Vagina (tissue), 2 donors: Measurements from ENCODE around the gene RHOH. TPM values are rescaled to one million over a fixed set of nuclear protein-coding genes. Genes with fewer than 3 reads are reported as not detected.

Experiments used
- DNase-seq, 2 donors: peaks; one replicate each; pipeline ENCODE4 v3.0.0-alpha.2; 2017; ENCODE audit errors: extremely low spot score in 2 of 2
- H3K27ac ChIP-seq: fragments of 200-600 bp; sonication (generic); one replicate; pipeline ENCODE4 v1.5.1; 2019
- H3K27me3 ChIP-seq: fragments of 200-600 bp; sonication (generic); one replicate; pipeline ENCODE4 v1.5.1; 2019
- H3K36me3 ChIP-seq, 2 donors: fragments of 200-600 bp; sonication (generic); one replicate each; pipeline ENCODE4 v1.5.1; 2017 to 2019
- H3K4me1 ChIP-seq: fragments of 200-600 bp; sonication (generic); one replicate; pipeline ENCODE4 v1.5.1; 2019
- H3K4me3 ChIP-seq, 2 donors: fragments of 200-600 bp; sonication (generic); 1 replicate in 1 of 2; 2 replicates in 1 of 2; pipeline ENCODE4 v1.5.1; 2016 to 2019
- H3K9me3 ChIP-seq: fragments of 200-600 bp; sonication (generic); one replicate; pipeline ENCODE4 v1.5.1; 2019
- CTCF ChIP-seq, 3 experiments: fragments of 450-650 bp in 2 of 3; fragments of 200-600 bp in 1 of 3; sonication (generic) in 1 of 3; IDR thresholded peaks; one replicate each; pipeline ENCODE4 v1.5.1; 2017 to 2019; ENCODE audit warnings: antibody characterized with exemption in 3 of 3, mild to moderate bottlenecking in 2 of 3, moderate library complexity in 2 of 3
- POLR2A ChIP-seq, 2 donors: fragments of 450-650 bp; IDR thresholded peaks; one replicate each; pipeline ENCODE4 v1.6.1; 2017; ENCODE audit warnings: antibody characterized with exemption in 2 of 2, mild to moderate bottlenecking in 2 of 2, moderate library complexity in 2 of 2
- POLR2AphosphoS5 ChIP-seq, 2 donors: sonication (generic); formaldehyde crosslinking; IDR thresholded peaks; one replicate each; pipeline ENCODE4 v1.9.0; 2017; ENCODE audit warnings: antibody characterized with exemption in 2 of 2, mild to moderate bottlenecking in 2 of 2, low read depth in 1 of 2; ENCODE audit not compliant: insufficient read depth in 1 of 2
- intact Hi-C: fragments of 100-400 bp; cut with DNase I; formaldehyde crosslinking; loops from one replicate; pipeline ENCODE4 v1.15.1; 2023
- total RNA-seq: library from RNA; depleted of rRNA; stranded (reverse); fragments of >200 nt; gene quantifications from one replicate; pipeline ENCODE4 v1.2.3, GENCODE V29; 2016

The RHOH gene
- total RNA-seq, 1 donor from 2014 or later: 2.9 TPM

- Histone ChIP-seq H3K4me1 (peaks cover 7% of the 10 kb centered on the region), H3K9me3 (no peaks in the 10 kb centered on the region), H3K27me3 (no peaks in the 10 kb centered on the region), H3K36me3 (no peaks in the 10 kb centered on the region), H3K27ac (no peak overlapping the region), H3K4me3 (no peak overlapping the region)
- no peak for TF ChIP-seq CTCF (IDR thresholded peaks at IDR 0.05)
- no peak for TF ChIP-seq POLR2AphosphoS5 (IDR thresholded peaks at IDR 0.05; ENCODE audit: insufficient read depth in 1 of 2, low read depth in 1 of 2)
- no peak for TF ChIP-seq POLR2A (IDR thresholded peaks at IDR 0.05)
- DNase-seq: no peak
- intact Hi-C loops: no loop called here
Observed at GRCh38 chr4:40244606-40245005, 47.8 kb downstream of the RHOH start.

GRCh38 chr4:40245550-40245949 lies 48.7 kb downstream of the RHOH start:
- Histone ChIP-seq H3K9me3 (no peaks in the 10 kb centered on the region), H3K27ac (no peak overlapping the region), H3K36me3 (no peaks in the 10 kb centered on the region), H3K4me1 (peaks cover 7% of the 10 kb centered on the region), H3K27me3 (no peaks in the 10 kb centered on the region), H3K4me3 (no peak overlapping the region)
- no peak for TF ChIP-seq POLR2A (IDR thresholded peaks at IDR 0.05)
- no peak for TF ChIP-seq CTCF (IDR thresholded peaks at IDR 0.05)
- no peak for TF ChIP-seq POLR2AphosphoS5 (IDR thresholded peaks at IDR 0.05; ENCODE audit: insufficient read depth in 1 of 2, low read depth in 1 of 2)
- intact Hi-C loops: no loop called here
- no peak for DNase-seq

- Histone ChIP-seq H3K27ac (no peak overlapping the region), H3K36me3 (no peaks in the 10 kb centered on the region), H3K4me1 (peaks cover 7% of the 10 kb centered on the region), H3K4me3 (no peak overlapping the region), H3K27me3 (no peaks in the 10 kb centered on the region), H3K9me3 (no peaks in the 10 kb centered on the region)
- no peak for TF ChIP-seq POLR2A (IDR thresholded peaks at IDR 0.05)
- no peak for TF ChIP-seq POLR2AphosphoS5 (IDR thresholded peaks at IDR 0.05; ENCODE audit: insufficient read depth in 1 of 2, low read depth in 1 of 2)
- no peak for TF ChIP-seq CTCF (IDR thresholded peaks at IDR 0.05)
- intact Hi-C loops: no loop called here
- no peak for DNase-seq
Observed at GRCh38 chr4:40246011-40246900, 49.4 kb downstream of the RHOH start.

GRCh38 chr4:40246938-40247337 lies 50.1 kb downstream of the RHOH start:
- Histone ChIP-seq H3K27ac (no peak overlapping the region), H3K4me1 (peaks cover 7% of the 10 kb centered on the region), H3K36me3 (no peaks in the 10 kb centered on the region), H3K4me3 (no peak overlapping the region), H3K9me3 (no peaks in the 10 kb centered on the region), H3K27me3 (no peaks in the 10 kb centered on the region)
- no peak for TF ChIP-seq CTCF (IDR thresholded peaks at IDR 0.05)
- TF ChIP-seq POLR2A (IDR thresholded peaks at IDR 0.05): no peak
- TF ChIP-seq POLR2AphosphoS5 (IDR thresholded peaks at IDR 0.05; ENCODE audit: insufficient read depth in 1 of 2, low read depth in 1 of 2): no peak
- DNase-seq: no peak
- intact Hi-C loops: no loop called here

GRCh38 chr4:40247350-40247749 lies 50.5 kb downstream of the RHOH start:
- Histone ChIP-seq H3K9me3 (no peaks in the 10 kb centered on the region), H3K36me3 (no peaks in the 10 kb centered on the region), H3K27ac (no peak overlapping the region), H3K4me3 (no peak overlapping the region), H3K4me1 (peaks cover 5% of the 10 kb centered on the region), H3K27me3 (no peaks in the 10 kb centered on the region)
- intact Hi-C loops: no loop called here
- no peak for DNase-seq
- TF ChIP-seq CTCF (IDR thresholded peaks at IDR 0.05): no peak
